Measurements from ENCODE around the gene TRPM2. TPM values are rescaled to one million over a fixed set of nuclear protein-coding genes. Genes with fewer than 3 reads are reported as not detected.

The TRPM2 gene
- total and polyA plus RNA-seq, 12 donors = 0.34 to 8.5 (median 1.2) TPM

GRCh38 chr21:44315691-44316203 is 37.7 kb upstream of the TRPM2 start:
- Histone ChIP-seq H3K36me3 (peaks cover 0 to 100% (median 26%) of the 10 kb centered on the region in 9 donors), H3K4me1 (no peaks in the 10 kb centered on the region), H3K27ac (no peak overlapping the region), H3K27me3 (no peaks in the 10 kb centered on the region), H3K9me3 (no peaks in the 10 kb centered on the region), H3K4me3 (no peak overlapping the region)
- no peak for ATAC-seq
- intact Hi-C loops (cut with DNase I) = loop anchor here in 1 of 10 donors (10.0 kb wide), 1 partner anchor 311 kb away; no protein-coding TSS in a partner anchor
- no peak for TF ChIP-seq CTCF (IDR thresholded peaks at IDR 0.05)
- WGBS, 2 donors = 89 to 92% methylated on average over 16 of the region's 16 CpGs
- DNase-seq = no peak

- Histone ChIP-seq H3K27ac (no peak overlapping the region), H3K4me1 (no peaks in the 10 kb centered on the region), H3K36me3 (peaks cover 0 to 100% (median 21%) of the 10 kb centered on the region in 9 donors), H3K4me3 (no peak overlapping the region), H3K27me3 (no peaks in the 10 kb centered on the region), H3K9me3 (no peaks in the 10 kb centered on the region)
- intact Hi-C loops (cut with DNase I) = loop anchor here in 1 of 10 donors (10.0 kb wide), 1 partner anchor 312 kb away; no protein-coding TSS in a partner anchor
- ATAC-seq (no peak), DNase-seq (no peak)
- TF ChIP-seq CTCF (IDR thresholded peaks at IDR 0.05) = no peak
- 93 to 96% methylated on average over 27 of the region's 27 CpGs for WGBS, 2 donors
Measured at GRCh38 chr21:44316277-44316900, 37.0 kb upstream of the TRPM2 start.

GRCh38 chr21:44317241-44317782 is 36.1 kb upstream of the TRPM2 start:
- intact Hi-C loops (cut with DNase I) = loop anchor here in 1 of 10 donors (10.0 kb wide), 1 partner anchor 313 kb away; no protein-coding TSS in a partner anchor
- H3K36me3 ChIP-seq = peaks cover 0 to 100% (median 21%) of the 10 kb centered on the region in 9 donors
- ATAC-seq (no peak), DNase-seq (no peak)
- H3K9me3 ChIP-seq = no peaks in the 10 kb centered on the region
- H3K4me1 ChIP-seq = no peaks in the 10 kb centered on the region
- no peaks in the 10 kb centered on the region for H3K27me3 ChIP-seq
- no peak for TF ChIP-seq CTCF (IDR thresholded peaks at IDR 0.05)
- 84 to 92% methylated on average over 19 of the region's 19 CpGs for WGBS, 2 donors
- no peak overlapping the region for H3K4me3 ChIP-seq
- no peak overlapping the region for H3K27ac ChIP-seq

GRCh38 chr21:44317871-44318270 is 35.5 kb upstream of the TRPM2 start:
- intact Hi-C loops (cut with DNase I) = loop anchor here in 2 of 10 donors (2.0 to 10.0 kb wide), 2 partner anchors 13 to 313 kb away; no protein-coding TSS in a partner anchor
- no peaks in the 10 kb centered on the region for H3K27me3 ChIP-seq
- WGBS, 2 donors = 94 to 95% methylated on average over 22 of the region's 22 CpGs
- peaks cover 0 to 100% (median 22%) of the 10 kb centered on the region in 9 donors for H3K36me3 ChIP-seq
- DNase-seq (no peak), ATAC-seq (no peak)
- H3K4me3 ChIP-seq = no peak overlapping the region
- no peaks in the 10 kb centered on the region for H3K9me3 ChIP-seq
- H3K27ac ChIP-seq = no peak overlapping the region
- no peaks in the 10 kb centered on the region for H3K4me1 ChIP-seq
- TF ChIP-seq CTCF (IDR thresholded peaks at IDR 0.05) = no peak

Measured in heart right ventricle (tissue), 16 donors.